NK-92 (cell line): ENCODE results near the gene SERPINB2.
"Not testable (repeated sequence)": the region's sequence is repeated elsewhere in the genome, so short reads cannot be mapped to it uniquely, and the experiment has no call there.

Experiments
- DNase-seq: peaks from one replicate; lab custom pipeline; 2025; ENCODE audit not compliant: unreplicated experiment; lab: John Stamatoyannopoulos, UW

Gene SERPINB2

DNA sequence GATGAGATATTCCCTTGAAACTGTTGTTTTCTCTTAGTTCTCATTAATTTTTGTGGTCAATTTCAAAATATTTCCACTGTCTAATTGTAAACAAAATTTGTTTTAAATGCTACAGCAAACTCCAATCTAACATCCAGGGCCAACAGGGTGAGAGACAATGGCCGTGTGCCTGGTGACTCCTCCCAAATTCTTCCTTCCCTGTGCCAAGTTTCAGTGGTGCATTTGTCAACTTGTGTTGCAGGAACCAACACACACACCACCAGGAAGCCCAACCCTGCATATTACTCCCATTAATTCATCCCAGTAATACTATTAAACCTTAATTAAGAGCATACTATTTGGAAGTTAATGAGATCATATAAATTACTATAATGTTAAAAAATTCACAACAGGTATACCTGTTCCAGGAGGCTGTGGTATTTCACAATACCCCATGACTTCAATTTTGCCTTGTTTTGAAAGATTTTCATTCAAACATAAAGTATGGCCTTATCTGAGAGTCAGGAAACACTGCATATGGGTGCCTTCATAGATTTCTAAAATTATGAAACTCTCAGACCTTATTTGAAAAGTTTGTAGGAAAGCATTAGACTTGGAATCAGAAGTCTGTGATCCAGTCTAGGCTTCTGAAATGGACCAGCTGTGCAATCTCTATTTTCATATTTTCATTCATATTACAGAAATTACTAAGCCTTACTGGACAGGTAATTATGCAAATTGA, 1.1 kb downstream of the SERPINB2 start:
- DNase-seq, result no peak

DNA sequence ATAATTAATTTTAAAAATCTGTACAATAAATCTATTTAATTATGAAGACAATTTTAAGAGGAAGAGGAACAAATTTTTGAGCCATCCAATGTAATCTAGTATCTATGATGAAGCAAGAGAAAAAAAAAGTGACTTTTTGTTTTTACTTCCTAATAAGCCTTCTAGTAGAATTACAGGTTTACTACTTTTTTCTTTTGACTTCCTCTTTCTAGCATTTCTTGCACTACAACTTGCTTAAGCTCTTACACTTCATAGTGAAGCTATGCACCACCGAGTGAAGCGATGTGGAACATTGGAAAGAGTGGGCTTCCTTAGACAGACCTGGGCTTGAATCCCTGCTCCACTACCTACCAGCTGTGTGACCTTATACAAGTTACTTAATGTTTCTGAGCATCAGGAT, 2.1 kb downstream of the SERPINB2 start:
- DNase-seq, result no peak

DNA sequence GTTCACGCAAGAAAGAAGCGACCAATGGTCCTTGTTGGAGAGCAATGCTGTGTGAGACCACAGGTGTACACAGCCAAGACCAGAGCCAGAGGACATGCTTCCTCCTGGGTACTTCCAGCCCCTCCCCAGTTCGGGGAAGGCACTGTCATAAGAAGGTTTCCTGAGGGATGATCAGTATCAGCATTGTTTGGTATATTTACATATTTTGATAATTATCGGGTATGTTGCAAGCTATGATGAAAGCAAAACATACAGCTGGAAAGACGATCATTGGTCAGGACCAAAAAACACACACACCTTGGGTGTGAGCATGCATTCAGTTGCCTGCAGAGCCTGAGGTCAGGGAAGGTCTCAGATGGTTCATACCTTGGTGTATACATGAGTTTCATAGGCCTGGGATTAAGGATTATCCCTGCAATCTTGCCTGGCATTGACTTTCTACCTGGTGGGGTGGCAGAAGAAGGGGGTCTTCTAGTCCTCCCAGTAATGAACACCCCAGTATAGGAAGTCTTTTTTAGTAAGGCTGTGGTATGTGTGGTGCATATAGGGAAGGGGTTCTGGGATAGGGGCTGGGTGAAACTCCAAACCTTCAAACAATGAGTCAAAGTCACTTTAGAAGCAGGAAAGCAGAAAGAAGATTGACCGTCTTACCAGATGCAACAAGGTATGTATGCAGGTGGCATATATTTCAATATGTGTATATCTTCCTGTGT, 2.9 kb downstream of the SERPINB2 start:
- no peak for DNase-seq

- no peak for DNase-seq
These were observed 3.4 kb downstream of the SERPINB2 start for GRCh38 chr18:63890950-63891304.

DNA sequence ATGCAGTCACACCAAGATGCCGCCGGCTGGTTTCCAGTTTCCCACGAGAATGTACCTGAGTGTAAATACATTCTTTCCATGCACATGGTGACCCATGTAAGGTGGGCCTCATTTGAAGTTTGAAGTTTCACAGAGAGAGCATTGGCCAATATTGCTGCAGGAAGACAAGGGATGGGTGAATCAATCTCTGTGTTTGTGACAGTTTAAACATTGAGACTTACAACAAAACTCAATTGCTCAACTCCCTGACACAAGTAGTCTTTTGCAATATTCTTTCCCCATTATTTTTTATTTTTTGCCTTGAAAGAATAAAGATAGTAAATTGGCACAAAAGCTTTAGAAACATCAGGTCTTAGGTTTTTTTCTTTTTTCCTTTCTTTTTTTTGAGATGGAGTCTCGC, 5.1 kb downstream of the SERPINB2 start:
- DNase-seq, result no peak

DNA sequence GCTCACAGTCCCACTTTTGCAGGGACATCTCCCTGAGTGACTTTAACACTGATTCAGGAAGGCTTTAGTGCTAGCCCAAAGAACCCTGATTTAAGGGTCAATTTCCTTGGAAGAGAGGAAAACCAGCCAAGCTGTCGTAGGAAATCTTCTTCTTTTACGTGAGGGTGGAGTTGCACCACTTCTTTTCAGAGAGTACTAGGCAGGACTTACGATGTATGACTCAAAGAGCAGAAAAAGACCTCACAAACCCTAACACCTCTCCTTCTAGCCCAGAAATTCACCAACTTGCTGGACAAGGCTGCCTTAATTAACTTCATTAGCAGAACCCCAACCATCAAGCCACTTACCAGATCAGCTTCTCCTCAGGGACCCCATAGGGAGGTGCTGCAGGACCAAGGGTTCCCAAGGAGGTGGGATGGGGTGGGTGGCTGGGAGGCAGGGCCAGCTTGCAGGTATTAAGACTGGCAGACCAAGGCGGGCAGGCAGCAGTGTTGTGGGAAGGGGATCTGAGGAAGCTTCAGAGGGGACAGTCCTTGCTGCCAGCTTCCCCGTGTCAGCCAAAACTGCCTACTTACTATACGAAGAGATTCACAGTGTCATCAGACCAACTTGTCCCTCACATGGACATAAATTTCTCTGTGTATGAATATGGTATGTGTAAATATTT, 6.7 kb downstream of the SERPINB2 start:
- DNase-seq, result no peak

DNA sequence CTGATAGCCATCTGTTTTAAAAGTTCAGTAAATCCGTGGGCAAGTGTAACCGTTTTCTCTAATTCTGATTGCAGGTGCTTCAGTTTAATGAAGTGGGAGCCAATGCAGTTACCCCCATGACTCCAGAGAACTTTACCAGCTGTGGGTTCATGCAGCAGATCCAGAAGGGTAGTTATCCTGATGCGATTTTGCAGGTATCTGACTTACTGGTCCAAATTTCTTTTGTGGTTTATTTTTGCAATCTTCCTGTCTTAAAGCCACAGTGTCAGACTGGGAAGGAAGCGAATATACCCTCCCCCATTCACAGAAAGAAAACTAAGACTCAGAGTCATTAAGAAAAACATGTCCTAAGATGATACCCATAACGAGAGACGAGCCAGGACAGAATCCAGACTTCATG, 7.7 kb downstream of the SERPINB2 start:
- no peak for DNase-seq

DNA sequence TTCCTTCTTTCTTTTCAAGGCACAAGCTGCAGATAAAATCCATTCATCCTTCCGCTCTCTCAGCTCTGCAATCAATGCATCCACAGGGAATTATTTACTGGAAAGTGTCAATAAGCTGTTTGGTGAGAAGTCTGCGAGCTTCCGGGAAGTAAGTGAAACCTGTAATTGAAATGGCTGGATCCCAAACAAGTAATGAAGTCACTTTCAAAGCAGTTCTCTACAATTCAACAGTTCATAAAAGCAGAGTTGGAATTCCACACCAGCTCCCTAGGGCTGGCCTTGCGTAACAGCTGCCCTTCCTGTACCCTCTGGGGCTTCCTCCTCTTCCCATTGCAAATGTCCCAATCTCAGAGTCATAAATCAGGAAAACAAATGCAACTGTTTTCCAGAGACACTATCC, 9.6 kb downstream of the SERPINB2 start:
- no peak for DNase-seq

DNA sequence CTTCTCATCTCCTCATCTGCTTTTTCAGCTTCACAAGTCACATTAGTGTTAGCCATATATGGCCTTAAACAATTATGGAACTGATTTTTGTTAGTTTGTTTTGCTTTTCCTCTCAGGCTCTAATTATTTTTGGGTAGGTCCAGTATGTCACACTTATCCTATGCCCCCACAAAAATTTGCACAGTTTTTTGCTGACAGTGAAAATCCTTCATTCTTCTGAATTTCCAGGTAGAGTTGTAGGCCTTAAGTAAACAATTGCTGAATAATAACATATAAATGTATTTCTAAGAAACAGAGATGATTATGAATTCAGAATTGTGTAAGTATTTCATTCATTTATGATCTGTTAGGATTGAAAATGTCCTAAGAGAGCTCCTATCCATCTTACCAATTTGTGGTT, 11.7 kb downstream of the SERPINB2 start:
- DNase-seq, result no peak

- no peak for DNase-seq
These were observed 16.5 kb downstream of the SERPINB2 start for GRCh38 chr18:63903851-63904570.

DNA sequence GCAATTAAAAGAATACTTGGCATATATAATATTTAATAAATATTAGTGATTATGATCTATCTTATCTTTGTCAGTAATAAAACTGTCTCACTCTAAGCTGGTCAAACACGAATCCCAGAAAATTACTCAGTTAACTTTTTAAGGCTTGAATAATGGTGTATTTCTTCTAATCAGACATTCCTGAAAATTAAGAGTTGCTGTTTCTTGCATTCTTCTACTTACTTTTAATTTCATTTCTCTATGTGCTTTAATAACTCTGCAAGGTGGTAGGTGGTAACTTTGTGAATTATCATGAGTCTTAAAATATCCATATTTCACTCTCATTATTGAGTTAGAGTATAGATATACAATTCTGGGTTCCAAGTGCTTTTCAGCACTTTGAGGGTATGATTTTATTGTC, 17.2 kb downstream of the SERPINB2 start:
- DNase-seq, result no peak

DNA sequence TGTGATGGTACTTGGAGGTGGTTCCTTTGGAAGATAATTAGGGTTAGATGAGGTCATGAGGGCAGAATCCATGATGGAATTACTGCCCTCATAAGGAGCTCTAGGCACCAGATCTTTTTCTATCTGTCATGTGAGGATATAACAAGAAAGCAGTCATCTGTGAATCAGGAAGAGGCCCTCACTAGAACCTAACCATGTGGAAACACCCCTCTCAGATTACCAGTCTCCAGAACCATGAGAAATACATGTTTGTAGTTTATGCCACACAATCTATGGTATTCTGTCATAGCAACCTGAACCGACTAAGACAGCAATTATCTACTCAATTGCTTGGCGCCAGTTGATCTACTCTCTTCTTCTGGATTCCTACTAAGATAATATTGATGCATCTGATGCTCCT, 17.9 kb downstream of the SERPINB2 start:
- no peak for DNase-seq

GRCh38 chr18:63906056-63906455, 18.6 kb downstream of the SERPINB2 start:
- no peak for DNase-seq

DNA sequence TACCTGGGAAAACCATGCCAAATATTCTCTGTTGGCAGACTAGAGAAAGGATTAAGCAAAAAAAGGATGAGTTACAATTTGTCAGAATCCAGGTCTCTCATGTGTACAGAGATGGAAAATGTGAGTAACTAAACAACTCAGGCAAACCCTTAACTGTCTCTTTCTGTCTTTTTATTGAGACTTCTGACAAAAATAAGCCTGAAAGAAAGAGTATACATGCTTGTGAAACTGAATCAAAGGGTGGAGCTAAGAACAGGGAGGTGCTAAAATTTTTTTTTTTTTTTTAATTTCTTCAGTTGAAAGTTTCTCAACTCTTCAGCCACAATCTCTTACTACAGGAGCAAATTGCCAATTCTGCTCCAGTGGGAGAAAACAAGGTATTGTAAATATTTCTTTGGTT, 20.2 kb downstream of the SERPINB2 start, which contains the start of gene SERPINB10:
SERPINB10 (plus strand) TSS at position 295 of the 400 bp plus-strand sequence. CDS start 7,553 bp downstream, outside the sequence.
- no peak for DNase-seq

DNA sequence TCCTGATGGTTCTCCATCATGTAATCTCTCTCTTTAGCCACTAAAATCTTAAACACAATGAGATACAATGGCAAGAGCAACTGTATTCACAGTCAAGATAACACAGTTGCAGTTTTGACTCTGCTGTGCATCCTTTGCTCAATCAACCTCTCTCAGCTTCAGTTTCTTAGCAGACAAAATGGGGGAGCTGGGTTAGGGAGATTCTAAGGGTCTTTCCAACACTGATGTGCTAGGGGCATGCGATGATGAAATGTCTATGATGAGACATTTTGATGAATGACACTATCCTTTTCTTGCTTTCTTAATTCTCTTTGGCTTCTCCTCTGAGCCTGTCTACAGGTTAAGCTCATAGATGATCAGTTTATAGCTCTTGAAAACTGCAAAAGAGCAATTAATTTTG, 21.4 kb downstream of the SERPINB2 start:
- no peak for DNase-seq

DNA sequence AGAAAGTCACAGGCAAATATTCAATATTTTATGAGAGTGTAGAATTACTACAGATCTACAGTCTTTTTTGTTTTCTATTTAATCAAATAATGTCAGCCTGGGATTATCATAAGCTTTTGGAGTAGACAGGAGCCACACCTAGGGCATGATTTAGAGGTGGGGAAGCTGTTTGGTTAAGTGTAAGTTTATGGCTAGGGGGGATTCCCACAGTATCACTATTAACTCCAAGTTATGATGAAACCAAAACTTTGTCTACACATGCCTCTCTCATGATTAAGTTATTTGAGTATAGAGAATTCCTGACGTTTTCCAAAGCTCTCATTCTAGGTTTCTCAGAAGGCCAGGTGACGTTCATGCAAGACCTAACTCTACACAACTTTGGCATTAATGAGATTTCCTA, 22.4 kb downstream of the SERPINB2 start:
- no peak for DNase-seq

DNA sequence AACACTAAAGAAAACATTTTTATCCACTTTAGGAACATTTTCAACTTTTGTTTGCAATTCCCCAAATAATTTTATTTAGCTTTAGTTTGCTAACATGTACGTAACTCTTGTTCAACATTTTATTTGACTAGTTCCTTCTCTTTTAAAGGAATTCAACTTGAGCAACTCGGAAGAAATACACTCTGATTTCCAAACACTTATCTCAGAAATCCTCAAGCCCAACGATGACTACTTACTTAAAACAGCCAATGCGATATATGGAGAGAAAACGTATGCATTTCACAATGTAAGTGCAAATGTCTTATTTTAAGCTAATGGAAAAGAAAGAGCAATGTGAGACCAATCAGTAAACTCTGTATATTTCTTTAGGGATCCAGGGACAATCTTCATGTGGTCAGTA, 30.3 kb downstream of the SERPINB2 start:
- DNase-seq, result no peak

DNA sequence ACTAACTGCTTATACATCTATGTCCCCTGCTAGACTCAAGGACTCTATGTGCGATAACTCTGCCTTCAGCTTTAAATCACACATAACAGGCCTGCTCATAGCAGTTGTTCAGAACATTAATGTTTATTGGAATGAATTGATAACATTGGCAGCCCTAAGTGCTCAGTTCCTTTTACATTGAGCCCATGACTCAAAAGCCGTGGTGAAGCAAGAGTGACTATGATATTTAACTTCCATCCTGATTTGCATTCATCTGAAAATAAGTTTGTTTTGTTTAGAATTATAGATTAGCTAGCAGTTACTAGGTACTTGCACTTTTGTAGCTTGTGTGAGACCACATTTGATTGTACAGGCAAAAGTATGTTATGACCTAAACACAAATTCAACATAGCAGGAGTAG, 34.5 kb downstream of the SERPINB2 start:
- no peak for DNase-seq

- no peak for DNase-seq
These were observed 37.0 kb downstream of the SERPINB2 start for GRCh38 chr18:63924551-63924950.

DNA sequence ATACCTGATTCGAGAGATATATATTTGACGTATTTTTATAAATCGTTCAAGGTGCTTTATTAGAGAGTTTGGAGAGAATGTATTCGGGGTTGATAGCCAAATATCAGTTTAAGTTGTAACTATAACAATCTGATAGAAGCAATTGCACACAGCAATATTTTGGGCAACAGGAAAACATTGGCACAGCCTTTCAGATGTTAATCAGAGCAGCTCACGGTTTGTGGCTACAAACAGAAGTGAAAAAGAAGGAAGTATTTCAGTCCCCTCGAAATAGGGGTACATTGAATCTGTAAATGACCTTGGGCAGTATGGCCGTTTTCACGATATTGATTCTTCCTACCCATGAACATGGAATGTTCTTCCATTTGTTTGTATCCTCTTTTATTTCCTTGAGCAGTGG, 40.8 kb downstream of the SERPINB2 start:
- DNase-seq, result no peak

- not testable (repeated sequence) for DNase-seq
These were observed 41.9 kb downstream of the SERPINB2 start for GRCh38 chr18:63929369-63929768.
